Subcutaneous adipose tissue (tissue), 4 donors: Measurements from ENCODE around the gene SUN2. TPM values are rescaled to one million over a fixed set of nuclear protein-coding genes. Genes with fewer than 3 reads are reported as not detected.

Experiments used
- total RNA-seq, 4 donors: library from RNA; depleted of rRNA; stranded (reverse); fragments of >200 nt; gene quantifications; one replicate each; pipeline ENCODE4 v1.1.0, GENCODE V29; 2016
- TF ChIP-seq, protein P1 (sequence below): fragments of 450-650 bp; IDR thresholded peaks from one replicate; pipeline ENCODE4 v1.5.1; 2016; ENCODE audit warnings: low read depth, mild to moderate bottlenecking, control low read depth, antibody characterized with exemption, moderate library complexity

Gene SUN2
- total RNA-seq, 4 donors from 2014 or later = 177 to 749 (median 361) TPM

DNA sequence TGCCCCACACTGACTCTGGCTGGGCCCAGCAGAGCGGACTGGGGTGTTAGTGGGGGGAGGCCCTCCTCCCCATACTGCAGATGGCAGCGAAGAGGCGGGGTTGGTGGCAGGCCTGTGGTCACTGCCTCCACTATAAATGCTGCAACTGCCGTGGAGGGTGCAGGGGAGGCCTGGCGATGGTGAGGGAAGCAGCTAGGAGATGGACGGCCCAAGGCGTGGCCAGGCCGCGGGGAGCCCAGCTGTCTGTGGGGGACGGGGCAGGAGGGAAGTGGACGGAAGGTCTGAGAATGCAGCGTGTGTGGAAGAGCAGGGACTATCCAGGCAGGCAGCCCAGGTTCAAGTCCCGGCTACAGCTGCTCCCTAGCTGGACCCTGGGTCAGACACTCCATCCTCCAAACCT lies 19.9 kb upstream of the SUN2 start:
- TF ChIP-seq, protein P1, sequence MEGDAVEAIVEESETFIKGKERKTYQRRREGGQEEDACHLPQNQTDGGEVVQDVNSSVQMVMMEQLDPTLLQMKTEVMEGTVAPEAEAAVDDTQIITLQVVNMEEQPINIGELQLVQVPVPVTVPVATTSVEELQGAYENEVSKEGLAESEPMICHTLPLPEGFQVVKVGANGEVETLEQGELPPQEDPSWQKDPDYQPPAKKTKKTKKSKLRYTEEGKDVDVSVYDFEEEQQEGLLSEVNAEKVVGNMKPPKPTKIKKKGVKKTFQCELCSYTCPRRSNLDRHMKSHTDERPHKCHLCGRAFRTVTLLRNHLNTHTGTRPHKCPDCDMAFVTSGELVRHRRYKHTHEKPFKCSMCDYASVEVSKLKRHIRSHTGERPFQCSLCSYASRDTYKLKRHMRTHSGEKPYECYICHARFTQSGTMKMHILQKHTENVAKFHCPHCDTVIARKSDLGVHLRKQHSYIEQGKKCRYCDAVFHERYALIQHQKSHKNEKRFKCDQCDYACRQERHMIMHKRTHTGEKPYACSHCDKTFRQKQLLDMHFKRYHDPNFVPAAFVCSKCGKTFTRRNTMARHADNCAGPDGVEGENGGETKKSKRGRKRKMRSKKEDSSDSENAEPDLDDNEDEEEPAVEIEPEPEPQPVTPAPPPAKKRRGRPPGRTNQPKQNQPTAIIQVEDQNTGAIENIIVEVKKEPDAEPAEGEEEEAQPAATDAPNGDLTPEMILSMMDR = no peak

DNA sequence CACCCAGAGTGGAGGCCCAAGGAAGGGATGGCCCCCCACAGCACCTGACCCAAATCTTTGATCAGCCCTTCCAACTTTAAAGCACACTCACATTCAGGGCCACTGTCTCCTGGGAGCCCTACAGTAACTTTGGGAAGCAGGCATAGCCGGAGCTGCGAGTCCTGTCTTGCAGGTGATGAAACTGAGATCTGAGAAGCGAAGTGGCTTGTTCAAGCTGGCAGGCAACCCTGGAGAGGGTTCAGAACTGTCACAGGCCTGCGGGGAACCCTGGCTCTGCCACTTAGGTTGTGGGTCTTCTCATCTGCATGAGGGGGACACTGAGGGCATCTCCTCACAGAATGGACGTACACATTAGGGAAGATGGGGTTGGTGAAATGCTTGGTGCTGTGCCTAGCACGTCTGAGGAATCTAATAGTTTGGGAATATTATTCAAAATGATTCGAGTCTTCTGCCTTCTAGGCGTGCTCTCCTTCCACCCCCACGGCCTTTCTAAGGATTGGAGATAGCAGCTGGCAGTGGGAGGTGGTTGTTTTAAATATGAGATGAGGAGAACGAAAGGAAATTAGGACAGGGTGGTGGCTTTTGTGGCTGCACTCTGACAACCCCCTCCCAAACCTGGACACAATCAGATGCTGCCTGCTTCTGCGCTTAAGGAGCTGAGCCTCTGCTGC lies 18.8 kb upstream of the SUN2 start:
- TF ChIP-seq, protein P1 = no peak

DNA sequence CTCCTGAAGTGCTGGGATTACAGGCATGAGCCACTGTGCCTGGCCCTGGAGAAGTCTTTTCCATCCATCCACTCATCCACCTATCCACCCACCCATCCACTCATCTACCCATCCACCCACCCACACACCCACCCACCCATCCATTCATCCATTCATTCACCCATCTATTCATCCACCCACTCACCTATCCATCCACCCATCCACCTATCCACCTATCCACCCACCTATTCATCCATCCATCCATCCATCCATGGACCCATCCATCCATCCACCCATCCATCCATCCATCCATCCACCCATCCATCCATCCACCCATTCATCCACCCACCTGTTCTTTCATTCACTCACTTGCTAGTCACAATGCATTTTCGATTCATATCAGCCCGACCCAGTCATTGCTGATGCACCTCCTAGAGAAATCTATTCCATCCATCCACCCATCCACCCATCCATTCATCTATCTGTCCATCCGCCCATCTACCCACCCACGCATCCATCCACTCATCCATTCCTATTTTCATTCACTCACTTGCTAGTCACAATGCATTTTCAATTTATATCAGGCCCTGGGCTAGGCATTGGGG lies 17.7 kb upstream of the SUN2 start:
- TF ChIP-seq, protein P1 = no peak

DNA sequence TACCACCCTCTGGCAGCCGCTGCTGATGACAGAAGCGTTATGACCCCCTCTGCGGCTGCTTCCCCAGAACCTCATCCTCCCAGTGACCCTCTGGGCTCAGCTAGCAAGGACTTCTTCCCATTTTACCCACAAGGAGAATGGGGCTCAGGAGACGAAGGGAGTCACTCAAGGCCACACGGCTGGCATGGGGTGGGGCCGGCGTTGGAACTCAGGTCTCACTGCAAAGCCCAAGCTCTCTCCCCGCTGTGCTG lies 16.8 kb upstream of the SUN2 start:
- TF ChIP-seq, protein P1 = no peak

DNA sequence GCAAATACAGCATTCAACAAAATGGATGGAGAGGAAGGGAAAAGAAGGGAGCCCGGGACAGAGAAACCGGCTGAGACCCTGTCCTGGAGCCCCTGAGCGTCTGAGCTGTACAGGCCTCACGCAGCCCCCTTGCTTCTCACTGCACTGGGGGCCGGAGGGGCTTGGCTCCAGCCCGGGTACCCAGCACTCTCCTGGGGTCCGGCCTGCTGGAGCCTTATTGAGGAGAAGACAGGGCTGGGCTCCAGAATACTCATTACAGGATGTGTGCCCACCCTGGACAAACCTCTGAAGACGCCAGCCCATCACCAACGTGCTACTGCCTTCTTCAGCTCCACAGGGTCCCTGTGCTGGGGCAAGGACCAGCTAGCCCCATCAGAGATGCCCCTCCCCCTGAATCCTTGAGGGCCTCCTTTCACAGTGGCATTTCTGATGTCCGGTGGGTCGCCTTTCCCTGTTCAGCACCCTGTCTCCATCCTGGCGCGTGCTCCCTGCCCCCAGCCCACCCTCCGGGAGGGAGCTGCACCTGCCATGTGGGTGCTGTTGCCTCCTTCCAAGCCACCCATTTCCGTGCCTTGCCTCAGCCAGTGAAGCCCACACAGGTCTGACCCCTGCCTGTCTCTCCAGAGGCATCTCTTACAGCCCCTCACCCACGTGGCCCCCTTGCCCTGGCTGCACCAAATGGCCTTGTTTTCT lies 14.6 kb upstream of the SUN2 start:
- TF ChIP-seq, protein P1 = no peak

DNA sequence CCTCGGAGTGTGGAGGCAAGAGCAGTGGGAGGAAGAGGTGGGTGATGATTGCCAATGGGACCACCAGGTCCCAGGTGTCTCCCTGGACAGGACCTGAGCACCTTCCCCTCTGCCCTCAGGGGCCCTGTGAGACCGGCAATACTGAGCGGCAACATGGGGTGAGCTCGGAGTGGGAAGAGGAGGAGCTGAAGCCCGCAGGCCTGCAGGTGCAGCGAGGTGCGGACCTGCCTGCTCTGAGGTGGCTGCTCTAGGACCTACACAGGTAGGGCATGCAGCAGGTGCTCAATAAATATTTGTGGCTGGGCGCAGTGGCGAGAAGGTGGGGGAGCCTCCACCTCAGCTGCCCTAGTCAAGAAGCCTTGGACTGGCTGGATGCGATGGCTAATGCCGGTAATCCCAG lies 12.2 kb upstream of the SUN2 start:
- TF ChIP-seq, protein P1 = no peak

DNA sequence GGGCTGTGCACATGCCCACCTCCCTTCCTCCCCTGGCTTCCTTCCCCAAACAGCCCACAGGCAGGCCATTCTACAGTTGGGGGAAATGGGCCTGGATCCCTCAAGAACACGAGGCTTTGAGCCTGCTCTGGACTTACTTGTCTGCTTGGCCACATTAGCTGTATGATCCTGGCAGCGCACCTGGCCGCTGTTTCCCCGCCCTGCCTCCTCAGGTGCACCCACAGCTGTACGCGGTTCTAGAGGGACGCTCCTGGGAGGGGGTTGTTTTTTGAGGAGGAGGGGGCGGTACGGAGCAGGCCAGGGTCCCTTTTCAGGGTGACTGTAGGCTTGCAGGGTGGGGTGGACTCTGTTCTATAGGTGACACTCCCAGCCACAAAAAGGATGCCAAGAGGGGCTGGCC lies 11.5 kb upstream of the SUN2 start:
- TF ChIP-seq, protein P1 = no peak
